B cell (primary cell): Measurements from ENCODE around the gene ARID4A. TPM values are rescaled to one million over a fixed set of nuclear protein-coding genes. Genes with fewer than 3 reads are reported as not detected.

Experiments used
- ATAC-seq: fragments of 200-7000 bp; cut with Tn5 transposase; one replicate; pipeline ENCODE4 v1.10.0; 2021; ENCODE audit warnings: low read depth, mild to moderate bottlenecking, moderate number of reproducible peaks, moderate library complexity
- CTCF ChIA-PET: fragments of 350-600 bp; sonication (Branson Sonifier 250); formaldehyde crosslinking; loops from one replicate; lab custom pipeline; 2021; ENCODE audit warnings: antibody characterized with exemption, inconsistent platforms; lab: Charles Lee
- POLR2A ChIA-PET: fragments of 350-600 bp; sonication (Branson Sonifier 250); formaldehyde crosslinking; loops from one replicate; lab custom pipeline; 2021; ENCODE audit warnings: antibody characterized with exemption; lab: Charles Lee
- DNase-seq: peaks from one replicate; pipeline ENCODE4 v3.0.0; 2013
- H2AFZ ChIP-seq: 2 replicates; pipeline ENCODE4 v1.6.1; 2012; ENCODE audit warnings: mild to moderate bottlenecking, low read depth, low read length; ENCODE audit not compliant: insufficient read depth, poor library complexity, severe bottlenecking
- H3K27ac ChIP-seq, 2 donors: 1 replicate in 1 of 2; 2 replicates in 1 of 2; pipeline ENCODE4 v1.5.1; 2012 to 2013; ENCODE audit warnings: low read length in 2 of 2, mild to moderate bottlenecking in 2 of 2, moderate library complexity in 1 of 2
- H3K27me3 ChIP-seq, 4 experiments: fragments of 200-600 bp in 1 of 4; sonication (generic) in 1 of 4; replicated peaks in 1 of 4; 1 replicate in 2 of 4; 2 replicates in 2 of 4; pipeline versions ENCODE4 v1.6.1 to v1.7.0; 2013 to 2016; ENCODE audit warnings: low read length in 3 of 4, mild to moderate bottlenecking in 2 of 4, mixed read lengths in 1 of 4, moderate library complexity in 1 of 4; ENCODE audit not compliant: insufficient read depth in 4 of 4, control insufficient read depth in 3 of 4; ENCODE audit errors: control extremely low read depth in 1 of 4
- H3K36me3 ChIP-seq, 2 experiments: replicated peaks in 1 of 2; 1 replicate in 1 of 2; 2 replicates in 1 of 2; pipeline versions ENCODE4 v1.6.1 to v1.7.1; 2013; ENCODE audit warnings: low read length in 1 of 2; ENCODE audit not compliant: insufficient read depth in 2 of 2, control insufficient read depth in 1 of 2; ENCODE audit errors: control extremely low read depth in 1 of 2, extremely low read depth in 1 of 2
- H3K4me1 ChIP-seq, 2 donors: fragments of 200-600 bp in 1 of 2; sonication (generic) in 1 of 2; 1 replicate in 1 of 2; 2 replicates in 1 of 2; pipeline versions ENCODE4 v1.5.1 to v1.6.1; 2013 to 2017; ENCODE audit warnings: low read length in 2 of 2; ENCODE audit not compliant: control insufficient read depth in 2 of 2, insufficient read depth in 2 of 2
- H3K4me2 ChIP-seq: replicated peaks from 2 replicates; pipeline ENCODE3; 2012; ENCODE audit warnings: mild to moderate bottlenecking, low read depth, low read length; ENCODE audit not compliant: poor library complexity, severe bottlenecking
- H3K4me3 ChIP-seq, 5 experiments: fragments of 200-600 bp in 1 of 5; sonication (generic) in 1 of 5; 1 replicate in 3 of 5; 2 replicates in 2 of 5; pipeline versions ENCODE4 v1.5.1 to v1.7.0; 2011 to 2016; ENCODE audit warnings: low read length in 4 of 5, mild to moderate bottlenecking in 4 of 5, low read depth in 2 of 5, control low read depth in 1 of 5, moderate library complexity in 1 of 5; ENCODE audit not compliant: insufficient read depth in 1 of 5; ENCODE audit errors: control extremely low read depth in 1 of 5, extremely low read depth in 1 of 5
- H3K79me2 ChIP-seq: fragments of 200-600 bp; sonication (generic); one replicate; pipeline ENCODE4 v1.6.0; 2016; ENCODE audit warnings: low read length; ENCODE audit not compliant: control insufficient read depth, insufficient read depth
- H3K9ac ChIP-seq: fragments of 200-600 bp; sonication (generic); 2 replicates; pipeline ENCODE4 v1.6.1; 2017; ENCODE audit warnings: mild to moderate bottlenecking, low read length, moderate library complexity
- H3K9me3 ChIP-seq, 3 donors: one replicate each; pipeline versions ENCODE4 v1.6.1 to v1.7.1; 2013; ENCODE audit warnings: low read length in 2 of 3; ENCODE audit not compliant: control insufficient read depth in 2 of 3, insufficient read depth in 1 of 3; ENCODE audit errors: control extremely low read depth in 1 of 3
- H4K20me1 ChIP-seq: 2 replicates; pipeline ENCODE4 v1.6.0; 2012; ENCODE audit warnings: mild to moderate bottlenecking, low read length; ENCODE audit not compliant: insufficient read depth, control insufficient read depth, poor library complexity, severe bottlenecking
- H3K27ac Mint-ChIP-seq: one replicate; pipeline ENCODE4 v1.8.0; 2021; ENCODE audit warnings: mixed read lengths
- H3K27me3 Mint-ChIP-seq: one replicate; pipeline ENCODE4 v1.8.0; 2021; ENCODE audit warnings: mixed read lengths
- H3K4me1 Mint-ChIP-seq: one replicate; pipeline ENCODE4 v1.8.0; 2021; ENCODE audit warnings: mixed read lengths
- H3K4me3 Mint-ChIP-seq: one replicate; pipeline ENCODE4 v1.8.0; 2021; ENCODE audit warnings: mixed read lengths
- H3K9me3 Mint-ChIP-seq: one replicate; pipeline ENCODE4 v1.8.0; 2022; ENCODE audit warnings: mixed read lengths; ENCODE audit not compliant: insufficient read depth
- EZH2 ChIP-seq: IDR thresholded peaks from 2 replicates; pipeline ENCODE4 v1.6.1; 2012; ENCODE audit warnings: borderline replicate concordance, low read depth, mild to moderate bottlenecking, moderate library complexity, low read length; ENCODE audit not compliant: insufficient read depth, poor library complexity, severe bottlenecking
- WGBS: methylation state at CpG from one replicate; pipeline ENCODE4 v1.1.5; 2013; ENCODE audit warnings: missing lambda C conversion rate; ENCODE audit not compliant: insufficient coverage; 5-methylcytosine and 5-hydroxymethylcytosine counted together
- intact Hi-C: fragments of 100-400 bp; cut with micrococcal nuclease; formaldehyde crosslinking; loops from one replicate; pipeline ENCODE4 v1.10.0; 2022
- polyA plus RNA-seq: library from polyadenylated mRNA; depleted of rRNA; stranded (reverse); fragments of >200 nt; gene quantifications from 2 replicates; pipeline ENCODE4 v1.2.3, GENCODE V29; 2012
- total RNA-seq, 2 donors: library from RNA; stranded (reverse); fragments of 120-200 nt in 1 of 2; gene quantifications; 1 replicate in 1 of 2; 2 replicates in 1 of 2; pipeline versions ENCODE4 v1.2.3 to v1.2.4, GENCODE V29; 2013 to 2022
- TF ChIP-seq, protein P1 (sequence below): fragments of 200-600 bp; IDR thresholded peaks from one replicate; pipeline ENCODE4 v1.8.0; 2022; ENCODE audit warnings: antibody characterized with exemption, mild to moderate bottlenecking

ARID4A gene
- total and polyA plus RNA-seq, 2 donors (not counting 1 experiment from before 2014, with no cell fraction given) = 9.4 to 87.0 TPM

DNA sequence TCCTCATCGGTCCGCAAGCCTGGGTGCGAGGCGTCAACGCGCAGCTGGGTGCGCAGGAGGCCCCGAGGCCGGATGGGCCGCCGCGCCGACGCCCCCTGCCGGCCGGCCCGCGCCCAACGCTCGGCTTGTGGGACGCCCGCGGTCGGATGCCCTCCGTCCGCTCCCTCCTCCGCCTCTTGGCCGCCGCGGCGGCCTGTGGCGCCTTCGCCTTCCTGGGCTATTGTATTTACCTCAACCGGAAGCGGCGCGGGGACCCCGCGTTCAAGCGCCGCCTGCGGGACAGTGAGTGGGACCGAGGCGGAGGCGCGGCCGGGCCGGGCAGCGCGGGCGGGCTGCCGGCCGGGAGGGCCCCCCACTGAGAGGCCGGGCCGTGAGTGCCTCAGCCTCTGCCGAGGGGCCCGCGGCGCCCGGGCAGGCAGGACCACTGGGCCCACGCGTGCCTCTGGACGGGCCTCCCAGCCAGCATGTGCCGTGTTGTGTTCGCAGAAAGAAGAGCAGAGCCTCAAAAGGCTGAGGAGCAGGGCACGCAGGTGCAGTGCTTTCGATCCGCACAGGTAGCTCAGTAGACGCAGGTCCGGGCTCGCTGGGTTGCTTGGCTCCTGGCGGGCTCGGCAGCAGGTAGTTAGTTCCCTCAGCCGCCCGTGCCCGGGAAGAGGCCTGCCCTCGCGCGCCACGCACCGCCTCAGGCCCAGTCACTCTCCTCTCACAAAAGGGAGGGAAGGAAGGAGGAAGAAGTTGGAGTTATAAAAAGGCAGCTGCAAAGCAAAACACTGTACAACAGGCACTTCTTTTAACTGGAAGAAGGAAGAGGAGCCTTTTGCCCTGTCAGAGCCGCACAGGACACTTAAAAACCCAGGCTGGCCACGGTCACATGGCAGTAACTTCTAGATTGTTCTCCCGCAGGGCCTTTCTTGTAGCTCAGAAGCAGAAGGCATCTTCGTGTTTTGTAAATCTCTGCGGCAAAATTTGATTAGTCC is 97.7 kb downstream of the ARID4A start, which contains the start of gene TOMM20L:
Gene TOMM20L (plus strand): TSS at position 119 of the 977 bp plus-strand sequence. CDS start 28 bp downstream, at position 147.
- peak within 1 kb of the TSS; percentile 80 for H3K4me2 ChIP-seq
- ATAC-seq = peak; percentile 90
- POLR2A ChIA-PET = interaction anchor here (0.9 to 1.5 kb wide), 3 partner anchors 23 to 98 kb away, joined by 3 to 4 read pairs (median 4); partner anchors contain the start of gene ARID4A
- peak within 1 kb of the TSS; percentile 87 for H3K4me3 Mint-ChIP-seq
- H3K4me1 Mint-ChIP-seq = peaks cover 13% of the 10 kb centered on the region
- peak within 1 kb of the TSS; percentile 78 for H3K9ac ChIP-seq
- no peaks in the 10 kb centered on the region for H4K20me1 ChIP-seq
- H3K4me3 ChIP-seq = peak within 1 kb of the TSS; percentile 36 to 77 (median 66)
- H3K36me3 ChIP-seq = no peaks in the 10 kb centered on the region
- H3K9me3 ChIP-seq = peaks cover 0 to 1% (median 0%) of the 10 kb centered on the region in 3 donors
- H3K79me2 ChIP-seq = no peaks in the 10 kb centered on the region
- intact Hi-C loops = loop anchor here (1.0 to 5.0 kb wide), 4 partner anchors 31 to 1004 kb away; partner anchors contain the start of genes ARID4A, KIAA0586, NAA30 and TIMM9
- no peaks in the 10 kb centered on the region for H3K27me3 ChIP-seq
- H3K27ac ChIP-seq = peak within 1 kb of the TSS; percentile 55 to 76
- peaks cover 9 to 14% of the 10 kb centered on the region in 2 donors for H3K4me1 ChIP-seq
- peak within 1 kb of the TSS; percentile 87 for H3K27ac Mint-ChIP-seq
- no peaks in the 10 kb centered on the region for H3K9me3 Mint-ChIP-seq
- peak within 1 kb of the TSS; percentile 95 for H2AFZ ChIP-seq
- CTCF ChIA-PET = interaction anchor here (0.8 to 3.6 kb wide), 10 partner anchors 10 to 287 kb away, joined by 3 to 15 read pairs (median 4); partner anchors contain the start of genes ARID4A, KIAA0586 and TIMM9
- no peaks in the 10 kb centered on the region for H3K27me3 Mint-ChIP-seq
- DNase-seq = peak; percentile 89
- 7% methylated on average over 76 of the region's 86 CpGs for WGBS
- TF ChIP-seq, protein P1, sequence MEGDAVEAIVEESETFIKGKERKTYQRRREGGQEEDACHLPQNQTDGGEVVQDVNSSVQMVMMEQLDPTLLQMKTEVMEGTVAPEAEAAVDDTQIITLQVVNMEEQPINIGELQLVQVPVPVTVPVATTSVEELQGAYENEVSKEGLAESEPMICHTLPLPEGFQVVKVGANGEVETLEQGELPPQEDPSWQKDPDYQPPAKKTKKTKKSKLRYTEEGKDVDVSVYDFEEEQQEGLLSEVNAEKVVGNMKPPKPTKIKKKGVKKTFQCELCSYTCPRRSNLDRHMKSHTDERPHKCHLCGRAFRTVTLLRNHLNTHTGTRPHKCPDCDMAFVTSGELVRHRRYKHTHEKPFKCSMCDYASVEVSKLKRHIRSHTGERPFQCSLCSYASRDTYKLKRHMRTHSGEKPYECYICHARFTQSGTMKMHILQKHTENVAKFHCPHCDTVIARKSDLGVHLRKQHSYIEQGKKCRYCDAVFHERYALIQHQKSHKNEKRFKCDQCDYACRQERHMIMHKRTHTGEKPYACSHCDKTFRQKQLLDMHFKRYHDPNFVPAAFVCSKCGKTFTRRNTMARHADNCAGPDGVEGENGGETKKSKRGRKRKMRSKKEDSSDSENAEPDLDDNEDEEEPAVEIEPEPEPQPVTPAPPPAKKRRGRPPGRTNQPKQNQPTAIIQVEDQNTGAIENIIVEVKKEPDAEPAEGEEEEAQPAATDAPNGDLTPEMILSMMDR = peak; percentile 93
- no peak for TF ChIP-seq EZH2
